ENCODE results near the gene HSPA4L.

- no peak for TF ChIP-seq CTCF (conservative IDR thresholded peaks at IDR 0.05; ENCODE audit: low read depth, low read length)
- no peak for TF ChIP-seq POLR2A (IDR thresholded peaks at IDR 0.05; ENCODE audit: low read depth, low read length)
- TF ChIP-seq FOS (IDR thresholded peaks at IDR 0.05; ENCODE audit: low read depth, low read length): no peak
- TF ChIP-seq RFX5 (IDR thresholded peaks at IDR 0.05; ENCODE audit: low read depth, low read length): no peak
- TF ChIP-seq CEBPB (IDR thresholded peaks at IDR 0.05; ENCODE audit: low read depth, low read length): no peak
- TF ChIP-seq MXI1 (IDR thresholded peaks at IDR 0.05; ENCODE audit: borderline replicate concordance, low read depth, low read length): no peak
- TF ChIP-seq, protein P1, sequence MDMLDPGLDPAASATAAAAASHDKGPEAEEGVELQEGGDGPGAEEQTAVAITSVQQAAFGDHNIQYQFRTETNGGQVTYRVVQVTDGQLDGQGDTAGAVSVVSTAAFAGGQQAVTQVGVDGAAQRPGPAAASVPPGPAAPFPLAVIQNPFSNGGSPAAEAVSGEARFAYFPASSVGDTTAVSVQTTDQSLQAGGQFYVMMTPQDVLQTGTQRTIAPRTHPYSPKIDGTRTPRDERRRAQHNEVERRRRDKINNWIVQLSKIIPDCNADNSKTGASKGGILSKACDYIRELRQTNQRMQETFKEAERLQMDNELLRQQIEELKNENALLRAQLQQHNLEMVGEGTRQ (IDR thresholded peaks at IDR 0.05; ENCODE audit: low read depth, low read length): no peak
- TF ChIP-seq NFE2L2 (IDR thresholded peaks at IDR 0.05; ENCODE audit: low read depth, low read length): no peak
- TF ChIP-seq, protein P2, sequence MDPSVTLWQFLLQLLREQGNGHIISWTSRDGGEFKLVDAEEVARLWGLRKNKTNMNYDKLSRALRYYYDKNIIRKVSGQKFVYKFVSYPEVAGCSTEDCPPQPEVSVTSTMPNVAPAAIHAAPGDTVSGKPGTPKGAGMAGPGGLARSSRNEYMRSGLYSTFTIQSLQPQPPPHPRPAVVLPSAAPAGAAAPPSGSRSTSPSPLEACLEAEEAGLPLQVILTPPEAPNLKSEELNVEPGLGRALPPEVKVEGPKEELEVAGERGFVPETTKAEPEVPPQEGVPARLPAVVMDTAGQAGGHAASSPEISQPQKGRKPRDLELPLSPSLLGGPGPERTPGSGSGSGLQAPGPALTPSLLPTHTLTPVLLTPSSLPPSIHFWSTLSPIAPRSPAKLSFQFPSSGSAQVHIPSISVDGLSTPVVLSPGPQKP (IDR thresholded peaks at IDR 0.05; ENCODE audit: borderline replicate concordance, low read depth, low read length): no peak
- TF ChIP-seq RCOR1 (IDR thresholded peaks at IDR 0.05; ENCODE audit: insufficient replicate concordance, low read length): no peak
- TF ChIP-seq RAD21 (IDR thresholded peaks at IDR 0.05; ENCODE audit: low read length): no peak
These were observed 28.4 kb downstream of the HSPA4L start for GRCh38 chr4:127810551-127810950.
